Right lobe of liver (tissue), 4 donors: ENCODE results near the gene ADGRB3.

Experiments used
- CTCF ChIP-seq, 4 donors: fragments of 200-600 bp in 3 of 4; fragments of 450-650 bp in 1 of 4; IDR thresholded peaks; one replicate each; pipeline versions ENCODE4 v1.5.1 to v1.8.0; 2016 to 2022; ENCODE audit warnings: antibody characterized with exemption in 4 of 4, mild to moderate bottlenecking in 2 of 4
- POLR2A ChIP-seq: fragments of 450-650 bp; IDR thresholded peaks from one replicate; pipeline ENCODE4 v1.6.1; 2017; ENCODE audit warnings: antibody characterized with exemption, mild to moderate bottlenecking
- donor health status: DM: no; HTN: no; CAD: no.
- donor health status: DM: no; HTN: no; CAD: no.
- donor health status: DM: no; HTN: yes; CAD: no.

- TF ChIP-seq POLR2A = no peak
- no peak for TF ChIP-seq CTCF (IDR thresholded peaks at IDR 0.05)
Observed at GRCh38 chr6:68826501-68826900, 191.4 kb downstream of the ADGRB3 start.
